ENCODE measurements around the gene CALD1. TPM values are rescaled to one million over a fixed set of nuclear protein-coding genes. Genes with fewer than 3 reads are reported as not detected.

Gene CALD1
- total RNA-seq, 2 experiments from 2014 or later: 0.33 TPM; not detected in 1

DNA sequence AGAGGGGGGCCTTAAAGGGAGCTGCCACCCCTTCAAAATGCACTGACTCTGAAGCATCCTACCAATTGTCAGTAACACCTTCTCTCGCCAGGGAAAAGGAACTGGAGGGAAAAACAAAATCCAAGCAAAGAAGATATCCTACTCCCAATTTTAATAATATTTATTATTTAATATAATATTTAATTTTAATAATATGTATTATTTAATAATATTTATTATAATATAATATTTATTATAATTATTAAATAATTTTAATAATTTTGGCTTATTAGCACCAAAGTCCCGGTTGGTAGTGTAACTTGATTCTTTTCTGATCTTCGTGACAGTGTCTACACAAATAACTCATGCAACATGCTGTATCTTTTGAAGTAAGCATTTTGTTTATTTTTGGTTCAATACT lies 148.3 kb downstream of the CALD1 start:
- Mint-ChIP-seq H3K4me1 (ENCODE audit: low read depth) (peaks cover under 1% of the 10 kb centered on the region), H3K27me3 (no peaks in the 10 kb centered on the region), H3K4me3 (no peak overlapping the region), H3K36me3 (ENCODE audit: low read depth) (no peaks in the 10 kb centered on the region), H3K9me3 (no peaks in the 10 kb centered on the region), H3K27ac (no peak overlapping the region)
- Histone ChIP-seq H3K27ac (ENCODE audit: low read depth in 1 of 2, low read length in 2 of 2) (no peak overlapping the region), H3K36me3 (ENCODE audit: insufficient read depth, low read length) (no peaks in the 10 kb centered on the region), H3K9me3 (ENCODE audit: control insufficient read depth in 1 of 2, insufficient read depth in 1 of 2, low read length in 2 of 2) (no peaks in the 10 kb centered on the region), H3K27me3 (ENCODE audit: control insufficient read depth in 1 of 2, insufficient read depth in 2 of 2, low read length in 2 of 2) (no peaks in the 10 kb centered on the region), H3K4me3 (ENCODE audit: low read length) (no peak overlapping the region), H3K4me1 (ENCODE audit: insufficient read depth, low read length) (no peaks in the 10 kb centered on the region)
- ATAC-seq (ENCODE audit: poor library complexity) (no peak), DNase-seq (no peak)
- intact Hi-C loops (cut with DNase I, micrococcal nuclease): no loop called here
- CTCF ChIA-PET: no interaction called here
- POLR2A ChIA-PET: no interaction called here
- TF ChIP-seq, protein P1, sequence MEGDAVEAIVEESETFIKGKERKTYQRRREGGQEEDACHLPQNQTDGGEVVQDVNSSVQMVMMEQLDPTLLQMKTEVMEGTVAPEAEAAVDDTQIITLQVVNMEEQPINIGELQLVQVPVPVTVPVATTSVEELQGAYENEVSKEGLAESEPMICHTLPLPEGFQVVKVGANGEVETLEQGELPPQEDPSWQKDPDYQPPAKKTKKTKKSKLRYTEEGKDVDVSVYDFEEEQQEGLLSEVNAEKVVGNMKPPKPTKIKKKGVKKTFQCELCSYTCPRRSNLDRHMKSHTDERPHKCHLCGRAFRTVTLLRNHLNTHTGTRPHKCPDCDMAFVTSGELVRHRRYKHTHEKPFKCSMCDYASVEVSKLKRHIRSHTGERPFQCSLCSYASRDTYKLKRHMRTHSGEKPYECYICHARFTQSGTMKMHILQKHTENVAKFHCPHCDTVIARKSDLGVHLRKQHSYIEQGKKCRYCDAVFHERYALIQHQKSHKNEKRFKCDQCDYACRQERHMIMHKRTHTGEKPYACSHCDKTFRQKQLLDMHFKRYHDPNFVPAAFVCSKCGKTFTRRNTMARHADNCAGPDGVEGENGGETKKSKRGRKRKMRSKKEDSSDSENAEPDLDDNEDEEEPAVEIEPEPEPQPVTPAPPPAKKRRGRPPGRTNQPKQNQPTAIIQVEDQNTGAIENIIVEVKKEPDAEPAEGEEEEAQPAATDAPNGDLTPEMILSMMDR (IDR thresholded peaks at IDR 0.05): no peak

DNA sequence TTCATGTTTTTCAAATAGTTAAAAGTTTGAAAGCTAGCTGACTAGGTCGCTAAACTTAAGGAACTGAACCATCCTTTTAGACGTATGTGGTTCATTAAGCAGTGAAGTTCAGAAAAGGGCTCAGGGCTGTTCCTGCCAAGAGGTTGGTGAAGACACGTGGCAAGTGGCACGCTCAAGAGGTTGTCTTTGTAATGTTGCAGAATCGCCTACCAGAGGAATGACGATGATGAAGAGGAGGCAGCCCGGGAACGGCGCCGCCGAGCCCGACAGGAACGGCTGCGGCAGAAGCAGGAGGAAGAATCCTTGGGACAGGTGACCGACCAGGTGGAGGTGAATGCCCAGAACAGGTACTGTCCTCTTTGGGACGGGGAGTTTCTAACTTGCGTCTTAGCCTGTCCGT lies 149.1 kb downstream of the CALD1 start:
- intact Hi-C loops (cut with DNase I, micrococcal nuclease): no loop called here
- H3K4me1 ChIP-seq (ENCODE audit: insufficient read depth, low read length): peaks cover 3% of the 10 kb centered on the region
- no peaks in the 10 kb centered on the region for H3K36me3 Mint-ChIP-seq (ENCODE audit: low read depth)

DNA sequence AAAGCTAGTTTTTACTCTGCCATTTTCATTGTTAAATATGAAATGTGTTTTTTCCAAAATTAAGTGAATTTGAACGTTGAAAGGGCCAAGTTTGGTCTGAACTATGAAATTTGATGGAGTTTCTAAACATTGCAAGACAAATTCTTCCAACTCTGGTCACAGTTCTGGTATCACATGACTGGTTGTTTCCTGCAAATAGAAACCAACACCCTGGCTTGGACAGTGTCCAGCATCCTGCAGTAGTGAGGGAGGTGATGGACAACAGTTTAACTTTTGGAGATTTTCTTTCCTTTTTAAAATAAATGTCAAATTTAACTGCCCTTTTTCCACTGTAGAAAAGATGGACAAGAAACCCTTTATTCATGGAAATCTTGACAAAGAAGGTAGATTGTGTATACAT lies 152.1 kb downstream of the CALD1 start:
- no peak overlapping the region for H3K4me3 Mint-ChIP-seq

More for the DNA sequence above, 149.1 kb downstream of the CALD1 start:
- TF ChIP-seq, protein P1 (IDR thresholded peaks at IDR 0.05): no peak
- CTCF ChIA-PET: interaction anchor here (0.6 kb wide), 1 partner anchor 49 kb away, joined by 3 read pairs; no protein-coding TSS in a partner anchor
- Mint-ChIP-seq H3K4me1 (ENCODE audit: low read depth) (peaks cover 9% of the 10 kb centered on the region), H3K27me3 (no peaks in the 10 kb centered on the region), H3K9me3 (no peaks in the 10 kb centered on the region), H3K4me3 (no peak overlapping the region), H3K27ac (no peak overlapping the region)
- POLR2A ChIA-PET: no interaction called here
- no peaks in the 10 kb centered on the region for H3K27me3 ChIP-seq (ENCODE audit: control insufficient read depth in 1 of 2, insufficient read depth in 2 of 2, low read length in 2 of 2)
- no peaks in the 10 kb centered on the region for H3K36me3 ChIP-seq (ENCODE audit: insufficient read depth, low read length)
- no peak for ATAC-seq (ENCODE audit: poor library complexity)
- no peak overlapping the region for H3K4me3 ChIP-seq (ENCODE audit: low read length)
- no peaks in the 10 kb centered on the region for H3K9me3 ChIP-seq (ENCODE audit: control insufficient read depth in 1 of 2, insufficient read depth in 1 of 2, low read length in 2 of 2)
- DNase-seq: no peak
- H3K27ac ChIP-seq (ENCODE audit: low read depth in 1 of 2, low read length in 2 of 2): no peak overlapping the region

More for the DNA sequence above, 152.1 kb downstream of the CALD1 start:
- TF ChIP-seq, protein P1 (IDR thresholded peaks at IDR 0.05): no peak
- Histone ChIP-seq H3K4me3 (ENCODE audit: low read length) (no peak overlapping the region), H3K4me1 (ENCODE audit: insufficient read depth, low read length) (peaks cover 3% of the 10 kb centered on the region), H3K27ac (ENCODE audit: low read depth in 1 of 2, low read length in 2 of 2) (no peak overlapping the region), H3K36me3 (ENCODE audit: insufficient read depth, low read length) (no peaks in the 10 kb centered on the region), H3K27me3 (ENCODE audit: control insufficient read depth in 1 of 2, insufficient read depth in 2 of 2, low read length in 2 of 2) (no peaks in the 10 kb centered on the region), H3K9me3 (ENCODE audit: control insufficient read depth in 1 of 2, insufficient read depth in 1 of 2, low read length in 2 of 2) (no peaks in the 10 kb centered on the region)
- no peak for ATAC-seq (ENCODE audit: poor library complexity)
- Mint-ChIP-seq H3K36me3 (ENCODE audit: low read depth) (no peaks in the 10 kb centered on the region), H3K9me3 (no peaks in the 10 kb centered on the region), H3K27ac (no peak overlapping the region), H3K4me1 (ENCODE audit: low read depth) (peaks cover 10% of the 10 kb centered on the region), H3K27me3 (no peaks in the 10 kb centered on the region)
- intact Hi-C loops (cut with DNase I, micrococcal nuclease): no loop called here
- DNase-seq: no peak
- ChIA-PET CTCF (no interaction called here), POLR2A (no interaction called here)
